ENCODE results near the gene HIP1R.

GRCh38 chr12:122868471-122869177 is 33.4 kb downstream of the HIP1R start:
- TF ChIP-seq CTCF (conservative IDR thresholded peaks at IDR 0.05) (no peak), EZH2 (IDR thresholded peaks at IDR 0.05; ENCODE audit: low read depth) (no peak)

Measured in PC-9 (cell line).